ENCODE data around the gene SMAD2. TPM values are rescaled to one million over a fixed set of nuclear protein-coding genes. Genes with fewer than 3 reads are reported as not detected.

SMAD2 gene
- total RNA-seq, 2 experiments from 2014 or later = 80.4 to 83.0 TPM

GRCh38 chr18:47826157-47827074 is 104.0 kb downstream of the SMAD2 start:
- Histone ChIP-seq H3K9me3 (ENCODE audit: control insufficient read depth in 1 of 2, insufficient read depth in 1 of 2, low read length in 2 of 2) (peaks cover 0 to 12% of the 10 kb centered on the region in 2 experiments), H3K36me3 (ENCODE audit: insufficient read depth, low read length) (no peaks in the 10 kb centered on the region), H3K4me1 (ENCODE audit: insufficient read depth, low read length) (no peaks in the 10 kb centered on the region), H3K27ac (ENCODE audit: low read depth in 1 of 2, low read length in 2 of 2) (no peak overlapping the region), H3K27me3 (ENCODE audit: control insufficient read depth in 1 of 2, insufficient read depth in 2 of 2, low read length in 2 of 2) (no peaks in the 10 kb centered on the region), H3K4me3 (ENCODE audit: low read length) (no peak overlapping the region)
- no peak overlapping the region for H3K4me3 Mint-ChIP-seq
- ATAC-seq (ENCODE audit: poor library complexity) (no peak), DNase-seq (no peak)
- ChIA-PET POLR2A (no interaction called here), CTCF (no interaction called here)
- no peaks in the 10 kb centered on the region for H3K4me1 Mint-ChIP-seq (ENCODE audit: low read depth)
- H3K27ac Mint-ChIP-seq = no peak overlapping the region
- intact Hi-C loops (cut with DNase I, micrococcal nuclease) = no loop called here
- peaks cover 48% of the 10 kb centered on the region for H3K36me3 Mint-ChIP-seq (ENCODE audit: low read depth)
- TF ChIP-seq, protein P1, sequence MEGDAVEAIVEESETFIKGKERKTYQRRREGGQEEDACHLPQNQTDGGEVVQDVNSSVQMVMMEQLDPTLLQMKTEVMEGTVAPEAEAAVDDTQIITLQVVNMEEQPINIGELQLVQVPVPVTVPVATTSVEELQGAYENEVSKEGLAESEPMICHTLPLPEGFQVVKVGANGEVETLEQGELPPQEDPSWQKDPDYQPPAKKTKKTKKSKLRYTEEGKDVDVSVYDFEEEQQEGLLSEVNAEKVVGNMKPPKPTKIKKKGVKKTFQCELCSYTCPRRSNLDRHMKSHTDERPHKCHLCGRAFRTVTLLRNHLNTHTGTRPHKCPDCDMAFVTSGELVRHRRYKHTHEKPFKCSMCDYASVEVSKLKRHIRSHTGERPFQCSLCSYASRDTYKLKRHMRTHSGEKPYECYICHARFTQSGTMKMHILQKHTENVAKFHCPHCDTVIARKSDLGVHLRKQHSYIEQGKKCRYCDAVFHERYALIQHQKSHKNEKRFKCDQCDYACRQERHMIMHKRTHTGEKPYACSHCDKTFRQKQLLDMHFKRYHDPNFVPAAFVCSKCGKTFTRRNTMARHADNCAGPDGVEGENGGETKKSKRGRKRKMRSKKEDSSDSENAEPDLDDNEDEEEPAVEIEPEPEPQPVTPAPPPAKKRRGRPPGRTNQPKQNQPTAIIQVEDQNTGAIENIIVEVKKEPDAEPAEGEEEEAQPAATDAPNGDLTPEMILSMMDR (IDR thresholded peaks at IDR 0.05) = no peak
- no peaks in the 10 kb centered on the region for H3K27me3 Mint-ChIP-seq
- H3K9me3 Mint-ChIP-seq = peaks cover 3% of the 10 kb centered on the region

DNA sequence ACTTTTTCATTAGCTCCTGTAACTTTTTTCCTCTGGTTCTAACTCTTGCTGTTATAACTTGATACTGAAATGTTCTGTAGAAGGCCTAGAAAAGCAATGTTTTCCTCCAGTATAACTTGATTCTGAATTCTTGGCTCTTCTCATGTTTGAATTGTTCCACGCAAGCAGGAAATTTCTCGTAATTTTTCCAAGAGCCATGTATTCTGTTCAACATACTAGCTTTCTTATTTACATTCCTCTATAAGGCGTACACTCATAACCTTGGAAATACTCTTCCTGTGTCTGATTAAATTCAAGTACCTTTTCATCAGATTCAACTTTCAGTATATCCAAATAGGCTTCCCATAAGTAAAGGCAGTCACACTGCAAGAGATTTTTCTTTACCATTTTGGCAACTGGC is 109.1 kb downstream of the SMAD2 start:
- Mint-ChIP-seq H3K27me3 (no peaks in the 10 kb centered on the region), H3K4me1 (ENCODE audit: low read depth) (no peaks in the 10 kb centered on the region), H3K4me3 (no peak overlapping the region), H3K9me3 (no peaks in the 10 kb centered on the region), H3K27ac (no peak overlapping the region), H3K36me3 (ENCODE audit: low read depth) (peaks cover 21% of the 10 kb centered on the region)
- no peak overlapping the region for H3K4me3 ChIP-seq (ENCODE audit: low read length)
- TF ChIP-seq, protein P1 (IDR thresholded peaks at IDR 0.05) = no peak
- ATAC-seq (ENCODE audit: poor library complexity) = no peak
- no peaks in the 10 kb centered on the region for H3K9me3 ChIP-seq (ENCODE audit: control insufficient read depth in 1 of 2, insufficient read depth in 1 of 2, low read length in 2 of 2)
- POLR2A ChIA-PET = interaction anchor here (1.2 kb wide), 1 partner anchor 109 kb away, joined by 3 read pairs; the partner anchor contains the start of gene SMAD2
- H3K4me1 ChIP-seq (ENCODE audit: insufficient read depth, low read length) = no peaks in the 10 kb centered on the region
- CTCF ChIA-PET = no interaction called here
- no peak overlapping the region for H3K27ac ChIP-seq (ENCODE audit: low read depth in 1 of 2, low read length in 2 of 2)
- no peak for DNase-seq
- no peaks in the 10 kb centered on the region for H3K27me3 ChIP-seq (ENCODE audit: control insufficient read depth in 1 of 2, insufficient read depth in 2 of 2, low read length in 2 of 2)
- intact Hi-C loops (cut with DNase I, micrococcal nuclease) = no loop called here
- H3K36me3 ChIP-seq (ENCODE audit: insufficient read depth, low read length) = no peaks in the 10 kb centered on the region

DNA sequence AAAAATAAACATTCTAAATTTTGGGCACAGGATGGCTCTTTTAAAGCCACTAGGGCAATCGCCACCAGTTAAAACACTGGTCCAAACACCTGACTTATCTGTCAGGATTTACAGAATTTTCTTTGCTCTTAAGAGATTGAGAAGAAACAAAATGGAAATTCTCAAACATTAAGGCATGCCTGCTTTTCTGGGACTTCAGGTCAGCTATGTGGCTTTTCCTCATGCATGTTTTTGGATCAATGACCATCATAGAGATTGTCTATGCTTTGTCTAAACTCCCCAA is 112.7 kb downstream of the SMAD2 start:
- H3K27ac Mint-ChIP-seq = no peak overlapping the region
- H3K36me3 Mint-ChIP-seq (ENCODE audit: low read depth) = peaks cover 6% of the 10 kb centered on the region
- intact Hi-C loops (cut with DNase I, micrococcal nuclease) = loop anchor here in 1 of 2 experiments (10.0 kb wide), 1 partner anchor 63 kb away; no protein-coding TSS in a partner anchor
- Histone ChIP-seq H3K27me3 (ENCODE audit: control insufficient read depth in 1 of 2, insufficient read depth in 2 of 2, low read length in 2 of 2) (no peaks in the 10 kb centered on the region), H3K4me1 (ENCODE audit: insufficient read depth, low read length) (no peaks in the 10 kb centered on the region), H3K9me3 (ENCODE audit: control insufficient read depth in 1 of 2, insufficient read depth in 1 of 2, low read length in 2 of 2) (no peaks in the 10 kb centered on the region), H3K4me3 (ENCODE audit: low read length) (no peak overlapping the region), H3K36me3 (ENCODE audit: insufficient read depth, low read length) (no peaks in the 10 kb centered on the region), H3K27ac (ENCODE audit: low read depth in 1 of 2, low read length in 2 of 2) (no peak overlapping the region)
- ChIA-PET POLR2A (no interaction called here), CTCF (interaction anchor here (1.8 kb wide), 1 partner anchor 17 kb away, joined by 4 read pairs; no protein-coding TSS in a partner anchor)
- TF ChIP-seq, protein P1 (IDR thresholded peaks at IDR 0.05) = no peak
- H3K4me1 Mint-ChIP-seq (ENCODE audit: low read depth) = no peaks in the 10 kb centered on the region
- no peak overlapping the region for H3K4me3 Mint-ChIP-seq
- no peaks in the 10 kb centered on the region for H3K9me3 Mint-ChIP-seq
- no peaks in the 10 kb centered on the region for H3K27me3 Mint-ChIP-seq
- ATAC-seq (ENCODE audit: poor library complexity) (no peak), DNase-seq (no peak)
